NCI-H1048 (cell line): ENCODE data around the gene SLAMF7.

Experiments
- DNase-seq: peaks from one replicate; lab custom pipeline; 2025; lab: John Stamatoyannopoulos, UW

The SLAMF7 gene

GRCh38 chr1:160800645-160801408, 61.8 kb downstream of the SLAMF7 start:
- no peak for DNase-seq

GRCh38 chr1:160801836-160802580, 63.0 kb downstream of the SLAMF7 start:
- DNase-seq = no peak
